OCI-LY7 (cell line): ENCODE results near the gene SCUBE3. TPM values are rescaled to one million over a fixed set of nuclear protein-coding genes. Genes with fewer than 3 reads are reported as not detected.

Source experiments
- BruUV-seq: library from RNA; stranded (reverse); fragments of 400-500 nt; replicated peaks from 2 replicates; lab custom pipeline; 2021; lab: Mats Ljungman, UMichigan
- CTCF ChIA-PET: fragments of 300-600 bp; sonication (Branson Sonifier 250); formaldehyde crosslinking; loops from one replicate; lab custom pipeline; 2022; ENCODE audit warnings: antibody characterized with exemption; ENCODE audit not compliant: unreplicated experiment; lab: Charles Lee
- POLR2A ChIA-PET: fragments of 300-600 bp; sonication (Branson Sonifier 250); formaldehyde crosslinking; loops from one replicate; lab custom pipeline; 2022; ENCODE audit warnings: antibody characterized with exemption; lab: Charles Lee
- DNase-seq: peaks from one replicate; pipeline ENCODE4 v3.0.0-alpha.2; 2015; ENCODE audit warnings: low spot score
- H2AFZ ChIP-seq: fragments of 200-600 bp; sonication (generic), shearing (Covaris generic); 2 replicates; pipeline ENCODE4 v1.6.1; 2014; ENCODE audit warnings: mild to moderate bottlenecking, antibody characterized with exemption, low read length, moderate library complexity
- H3K27ac ChIP-seq: fragments of 200-600 bp; sonication (generic); 2 replicates; pipeline ENCODE4 v1.5.1; 2014; ENCODE audit warnings: mixed run types, low read depth, mild to moderate bottlenecking, moderate library complexity, low read length, inconsistent platforms; ENCODE audit not compliant: poor library complexity, severe bottlenecking
- H3K36me3 ChIP-seq: fragments of 200-600 bp; sonication (generic); 2 replicates; pipeline ENCODE4 v1.6.1; 2014; ENCODE audit warnings: mild to moderate bottlenecking, antibody characterized with exemption, low read length, moderate library complexity, mixed read lengths; ENCODE audit not compliant: insufficient read depth
- H3K4me1 ChIP-seq: fragments of 200-600 bp; sonication (generic); 2 replicates; pipeline ENCODE4 v1.5.1; 2014; ENCODE audit warnings: mild to moderate bottlenecking, low read length; ENCODE audit not compliant: insufficient read depth, poor library complexity, severe bottlenecking
- H3K4me2 ChIP-seq: fragments of 200-600 bp; sonication (generic); 2 replicates; pipeline ENCODE4 v1.6.1; 2014; ENCODE audit warnings: mild to moderate bottlenecking, low read length
- H3K4me3 ChIP-seq: fragments of 200-600 bp; sonication (generic); 2 replicates; pipeline ENCODE4 v1.5.1; 2014; ENCODE audit warnings: mild to moderate bottlenecking, low read depth, low read length; ENCODE audit not compliant: poor library complexity, severe bottlenecking
- H3K79me2 ChIP-seq: fragments of 200-600 bp; sonication (generic); 2 replicates; pipeline ENCODE4 v1.6.1; 2016; ENCODE audit warnings: low read depth, mild to moderate bottlenecking, low read length, moderate library complexity, mixed read lengths; ENCODE audit not compliant: insufficient read depth
- H3K9me2 ChIP-seq: fragments of 200-600 bp; sonication (generic); 2 replicates; pipeline ENCODE4 v1.6.1; 2016; ENCODE audit warnings: mild to moderate bottlenecking, low read length, mixed read lengths; ENCODE audit not compliant: insufficient read depth
- H3K9me3 ChIP-seq: fragments of 200-600 bp; sonication (generic); 2 replicates; pipeline ENCODE4 v1.6.1; 2014; ENCODE audit warnings: mild to moderate bottlenecking, mixed run types, low read length, mixed read lengths
- H4K20me1 ChIP-seq: fragments of 200-600 bp; sonication (generic); 2 replicates; pipeline ENCODE4 v1.6.1; 2014; ENCODE audit warnings: mild to moderate bottlenecking, antibody characterized with exemption, low read length, moderate library complexity, mixed read lengths; ENCODE audit not compliant: insufficient read depth
- CTCF ChIP-seq: fragments of 200-600 bp; sonication (generic); conservative IDR thresholded peaks from 2 replicates; pipeline ENCODE4 v1.5.1; 2014; ENCODE audit warnings: mild to moderate bottlenecking, antibody characterized with exemption, low read length, moderate library complexity, mixed read lengths
- EZH2phosphoT487 ChIP-seq: fragments of 200-600 bp; sonication (generic); IDR thresholded peaks from 2 replicates; pipeline ENCODE4 v1.6.1; 2018; ENCODE audit warnings: low read depth, borderline replicate concordance, mild to moderate bottlenecking, mixed run types, antibody characterized with exemption, low read length, moderate library complexity, mixed read lengths
- intact Hi-C: fragments of 100-400 bp; cut with micrococcal nuclease; formaldehyde crosslinking; loops from one replicate; pipeline ENCODE4 v1.10.0; 2022; ENCODE audit not compliant: unreplicated experiment
- total RNA-seq, 2 experiments: library from RNA; depleted of rRNA in 1 of 2; stranded (reverse); fragments of >200 nt in 1 of 2; shearing (Covaris generic) in 1 of 2; gene quantifications; 2 replicates each; pipeline ENCODE4 v1.2.3, GENCODE V29; 2014 to 2022

The SCUBE3 gene
- total RNA-seq, 2 experiments from 2014 or later, result not detected

GRCh38 chr6:35179901-35180535 is 33.7 kb upstream of the SCUBE3 start:
- Histone ChIP-seq H3K36me3 (no peaks in the 10 kb centered on the region), H3K4me2 (no peak overlapping the region), H2AFZ (no peak overlapping the region), H3K4me3 (no peak overlapping the region), H3K27ac (no peak overlapping the region), H4K20me1 (no peaks in the 10 kb centered on the region), H3K9me3 (no peaks in the 10 kb centered on the region), H3K4me1 (no peaks in the 10 kb centered on the region), H3K9me2 (no peaks in the 10 kb centered on the region), H3K79me2 (no peaks in the 10 kb centered on the region)
- CTCF ChIA-PET, result no interaction called here
- POLR2A ChIA-PET, result no interaction called here
- no peak for TF ChIP-seq EZH2phosphoT487
- no peak for TF ChIP-seq CTCF
- intact Hi-C loops, result no loop called here
- DNase-seq, result no peak
- no TSS peak for BruUV-seq

- no peak for TF ChIP-seq CTCF
- no peak for TF ChIP-seq EZH2phosphoT487
- H3K4me1 ChIP-seq, result no peaks in the 10 kb centered on the region
These were observed 32.3 kb upstream of the SCUBE3 start for GRCh38 chr6:35181308-35181932.

GRCh38 chr6:35181933-35182612 is 31.7 kb upstream of the SCUBE3 start:
- Histone ChIP-seq H3K79me2 (no peaks in the 10 kb centered on the region), H3K9me3 (no peaks in the 10 kb centered on the region), H3K4me2 (no peak overlapping the region), H3K36me3 (no peaks in the 10 kb centered on the region), H2AFZ (no peak overlapping the region), H3K4me3 (no peak overlapping the region), H4K20me1 (no peaks in the 10 kb centered on the region), H3K4me1 (no peaks in the 10 kb centered on the region), H3K9me2 (no peaks in the 10 kb centered on the region), H3K27ac (no peak overlapping the region)
- DNase-seq, result no peak
- BruUV-seq, result no TSS peak
- intact Hi-C loops, result no loop called here
- ChIA-PET POLR2A (no interaction called here), CTCF (no interaction called here)
- TF ChIP-seq CTCF (no peak), EZH2phosphoT487 (no peak)

More at GRCh38 chr6:35181308-35181932, 32.3 kb upstream of the SCUBE3 start:
- intact Hi-C loops, result no loop called here
- Histone ChIP-seq H4K20me1 (no peaks in the 10 kb centered on the region), H3K27ac (no peak overlapping the region), H3K9me3 (no peaks in the 10 kb centered on the region), H3K9me2 (no peaks in the 10 kb centered on the region), H3K4me2 (no peak overlapping the region), H3K79me2 (no peaks in the 10 kb centered on the region), H3K4me3 (no peak overlapping the region), H2AFZ (no peak overlapping the region), H3K36me3 (no peaks in the 10 kb centered on the region)
- BruUV-seq, result no TSS peak
- DNase-seq, result no peak
- POLR2A ChIA-PET, result no interaction called here
- CTCF ChIA-PET, result no interaction called here
